HG03095 (cell line): ENCODE data around the gene GTF3C5.
"Not testable (repeated sequence)": the region's sequence is repeated elsewhere in the genome, so short reads cannot be mapped to it uniquely, and the experiment has no call there.

ENCODE experiments used
- ATAC-seq: cut with Tn5 transposase; IDR thresholded peaks from one replicate; pipeline ENCODE4 v1.9.1; 2021; ENCODE audit warnings: moderate library complexity; ENCODE audit not compliant: unreplicated experiment

GTF3C5 gene

GRCh38 chr9:133087429-133088145 lies 56.8 kb downstream of the GTF3C5 start:
- no peak for ATAC-seq

- no peak for ATAC-seq
Observed at GRCh38 chr9:133088146-133088750, 57.5 kb downstream of the GTF3C5 start.

GRCh38 chr9:133088756-133089155 lies 58.0 kb downstream of the GTF3C5 start:
- no peak for ATAC-seq

- ATAC-seq: no peak
Observed at GRCh38 chr9:133089271-133089671, 58.5 kb downstream of the GTF3C5 start.

- ATAC-seq: no peak
Observed at GRCh38 chr9:133090187-133090586, 59.4 kb downstream of the GTF3C5 start.

- ATAC-seq: no peak
Observed at GRCh38 chr9:133090752-133091385, 60.1 kb downstream of the GTF3C5 start.

GRCh38 chr9:133094351-133094750 lies 63.6 kb downstream of the GTF3C5 start:
- ATAC-seq: not testable (repeated sequence)

GRCh38 chr9:133094842-133095393 lies 64.1 kb downstream of the GTF3C5 start:
- ATAC-seq: no peak

- no peak for ATAC-seq
Observed at GRCh38 chr9:133098104-133098754, 67.4 kb downstream of the GTF3C5 start.

GRCh38 chr9:133098871-133099270 lies 68.1 kb downstream of the GTF3C5 start:
- ATAC-seq: no peak

GRCh38 chr9:133099726-133100505 lies 69.1 kb downstream of the GTF3C5 start:
- ATAC-seq: no peak

GRCh38 chr9:133100506-133101355 lies 69.9 kb downstream of the GTF3C5 start:
- no peak for ATAC-seq

- ATAC-seq: no peak
Observed at GRCh38 chr9:133101356-133102189, 70.8 kb downstream of the GTF3C5 start.

- ATAC-seq: no peak
Observed at GRCh38 chr9:133102190-133103021, 71.6 kb downstream of the GTF3C5 start.

- no peak for ATAC-seq
Observed at GRCh38 chr9:133103183-133103986, 72.6 kb downstream of the GTF3C5 start.

GRCh38 chr9:133103987-133104505 lies 73.2 kb downstream of the GTF3C5 start:
- no peak for ATAC-seq
